ENCODE data around the gene CHP1.

- TF ChIP-seq POLR2AphosphoS5 (IDR thresholded peaks at IDR 0.05) = no peak
- TF ChIP-seq, protein P1, sequence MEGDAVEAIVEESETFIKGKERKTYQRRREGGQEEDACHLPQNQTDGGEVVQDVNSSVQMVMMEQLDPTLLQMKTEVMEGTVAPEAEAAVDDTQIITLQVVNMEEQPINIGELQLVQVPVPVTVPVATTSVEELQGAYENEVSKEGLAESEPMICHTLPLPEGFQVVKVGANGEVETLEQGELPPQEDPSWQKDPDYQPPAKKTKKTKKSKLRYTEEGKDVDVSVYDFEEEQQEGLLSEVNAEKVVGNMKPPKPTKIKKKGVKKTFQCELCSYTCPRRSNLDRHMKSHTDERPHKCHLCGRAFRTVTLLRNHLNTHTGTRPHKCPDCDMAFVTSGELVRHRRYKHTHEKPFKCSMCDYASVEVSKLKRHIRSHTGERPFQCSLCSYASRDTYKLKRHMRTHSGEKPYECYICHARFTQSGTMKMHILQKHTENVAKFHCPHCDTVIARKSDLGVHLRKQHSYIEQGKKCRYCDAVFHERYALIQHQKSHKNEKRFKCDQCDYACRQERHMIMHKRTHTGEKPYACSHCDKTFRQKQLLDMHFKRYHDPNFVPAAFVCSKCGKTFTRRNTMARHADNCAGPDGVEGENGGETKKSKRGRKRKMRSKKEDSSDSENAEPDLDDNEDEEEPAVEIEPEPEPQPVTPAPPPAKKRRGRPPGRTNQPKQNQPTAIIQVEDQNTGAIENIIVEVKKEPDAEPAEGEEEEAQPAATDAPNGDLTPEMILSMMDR (IDR thresholded peaks at IDR 0.05) = no peak
- no peak for TF ChIP-seq POLR2A (IDR thresholded peaks at IDR 0.05)
Measured at GRCh38 chr15:41331281-41331680, 100.2 kb downstream of the CHP1 start.
